Measurements from ENCODE around the gene ZNF749. TPM values are rescaled to one million over a fixed set of nuclear protein-coding genes. Genes with fewer than 3 reads are reported as not detected.

Gene ZNF749
- total RNA-seq, 1 experiment from 2014 or later: 17.6 TPM

GRCh38 chr19:57403737-57404563 lies 31.2 kb upstream of the ZNF749 start:
- Histone ChIP-seq H3K79me2 (ENCODE audit: low read length) (no peaks in the 10 kb centered on the region), H3K27ac (ENCODE audit: low read length) (no peak overlapping the region), H3K4me3 (ENCODE audit: low read length) (no peak overlapping the region), H3K4me2 (ENCODE audit: low read length) (no peak overlapping the region), H3K9me3 (ENCODE audit: low read length) (no peaks in the 10 kb centered on the region), H2AFZ (ENCODE audit: low read length) (no peak overlapping the region), H3K9me2 (replicated peaks; ENCODE audit: low read length) (no peaks in the 10 kb centered on the region), H3K9ac (ENCODE audit: low read length) (no peak overlapping the region), H3F3A (ENCODE audit: low read length, unreplicated experiment) (no peaks in the 10 kb centered on the region), H3K4me1 (ENCODE audit: insufficient read depth, low read length) (no peaks in the 10 kb centered on the region), H4K20me1 (ENCODE audit: low read length) (no peaks in the 10 kb centered on the region), H3K36me3 (ENCODE audit: low read depth, low read length) (peaks cover 14% of the 10 kb centered on the region), H3K27me3 (ENCODE audit: low read length) (no peaks in the 10 kb centered on the region)
- intact Hi-C loops (cut with micrococcal nuclease): no loop called here
- no peak for TF ChIP-seq CTCF (conservative IDR thresholded peaks at IDR 0.05; ENCODE audit: low read depth, low read length)
- TF ChIP-seq EZH2 (IDR thresholded peaks at IDR 0.05; ENCODE audit: low read length, unreplicated experiment): no peak
- no peak for TF ChIP-seq EZH2phosphoT487 (IDR thresholded peaks at IDR 0.05; ENCODE audit: borderline replicate concordance, low read length)
- DNase-seq: no peak
- ATAC-seq: no peak
- ChIA-PET CTCF (no interaction called here), POLR2A (ENCODE audit: unreplicated experiment) (no interaction called here)
- no TSS peak for BruUV-seq (replicated peaks)

- H3K4me2 ChIP-seq (ENCODE audit: low read length): no peak overlapping the region
- H3K4me1 ChIP-seq (ENCODE audit: insufficient read depth, low read length): no peaks in the 10 kb centered on the region
- H3K27me3 ChIP-seq (ENCODE audit: low read length): no peaks in the 10 kb centered on the region
- CTCF ChIA-PET: no interaction called here
- POLR2A ChIA-PET (ENCODE audit: unreplicated experiment): no interaction called here
- no peaks in the 10 kb centered on the region for H4K20me1 ChIP-seq (ENCODE audit: low read length)
- no TSS peak for BruUV-seq (replicated peaks)
- TF ChIP-seq EZH2phosphoT487 (IDR thresholded peaks at IDR 0.05; ENCODE audit: borderline replicate concordance, low read length) (no peak), CTCF (conservative IDR thresholded peaks at IDR 0.05; ENCODE audit: low read depth, low read length) (peak; percentile 95), EZH2 (IDR thresholded peaks at IDR 0.05; ENCODE audit: low read length, unreplicated experiment) (no peak)
- no peak overlapping the region for H3K27ac ChIP-seq (ENCODE audit: low read length)
- H3F3A ChIP-seq (ENCODE audit: low read length, unreplicated experiment): no peaks in the 10 kb centered on the region
- intact Hi-C loops (cut with micrococcal nuclease): loop anchor here (5.0 kb wide), 1 partner anchor 751 kb away; no protein-coding TSS in a partner anchor
- no peaks in the 10 kb centered on the region for H3K9me3 ChIP-seq (ENCODE audit: low read length)
- H2AFZ ChIP-seq (ENCODE audit: low read length): no peak overlapping the region
- ATAC-seq (peak; percentile 44), DNase-seq (peak; percentile 76)
- H3K79me2 ChIP-seq (ENCODE audit: low read length): peaks cover 6% of the 10 kb centered on the region
- no peaks in the 10 kb centered on the region for H3K9me2 ChIP-seq (replicated peaks; ENCODE audit: low read length)
- no peak overlapping the region for H3K4me3 ChIP-seq (ENCODE audit: low read length)
- H3K9ac ChIP-seq (ENCODE audit: low read length): no peak overlapping the region
- H3K36me3 ChIP-seq (ENCODE audit: low read depth, low read length): no peaks in the 10 kb centered on the region
These were observed 28.5 kb upstream of the ZNF749 start for GRCh38 chr19:57406516-57407123.

All from PC-3 (cell line).